ENCODE data around the gene CDH4.

Gene CDH4

DNA sequence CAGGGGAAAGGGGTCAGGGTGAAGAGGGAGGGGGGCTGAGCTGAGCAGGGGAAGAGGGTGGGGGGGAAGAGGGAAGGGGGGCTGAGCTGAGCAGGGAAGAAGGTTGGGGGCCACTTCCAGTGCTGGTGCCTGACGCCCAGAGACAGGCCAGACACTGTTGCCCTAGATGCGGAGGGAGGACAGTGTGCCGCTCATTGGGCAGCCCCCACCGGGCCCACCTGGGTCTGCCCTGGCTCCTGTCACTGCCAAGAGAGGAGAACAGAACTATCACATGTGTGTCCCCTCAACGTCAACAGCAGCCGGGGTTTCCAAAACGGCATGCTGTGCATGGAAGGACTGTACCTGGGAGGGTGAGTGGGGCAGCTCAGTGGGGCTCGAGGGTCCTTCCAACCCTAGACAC is 342.1 kb downstream of the CDH4 start:
- DNase-seq, result no peak

DNA sequence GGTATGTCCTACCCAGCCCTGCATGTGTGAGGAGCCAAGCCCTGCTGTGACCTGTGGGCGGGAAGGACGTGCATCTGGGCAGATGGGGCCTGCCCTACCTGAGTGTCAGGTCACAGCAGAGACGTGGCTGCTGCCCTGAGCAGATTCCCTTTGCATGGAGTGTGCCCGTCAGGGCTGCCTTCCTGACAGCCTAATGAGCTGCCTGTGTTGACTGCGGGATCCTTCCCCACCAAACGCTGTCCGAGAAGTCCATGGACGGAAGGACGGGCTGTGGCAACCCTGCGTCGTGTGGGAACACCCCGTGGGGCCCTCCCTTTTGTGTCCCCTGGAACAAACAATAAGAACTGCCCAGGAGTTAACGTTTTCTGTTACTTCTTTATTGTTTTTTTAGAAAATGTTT is 343.2 kb downstream of the CDH4 start:
- DNase-seq, result no peak

DNA sequence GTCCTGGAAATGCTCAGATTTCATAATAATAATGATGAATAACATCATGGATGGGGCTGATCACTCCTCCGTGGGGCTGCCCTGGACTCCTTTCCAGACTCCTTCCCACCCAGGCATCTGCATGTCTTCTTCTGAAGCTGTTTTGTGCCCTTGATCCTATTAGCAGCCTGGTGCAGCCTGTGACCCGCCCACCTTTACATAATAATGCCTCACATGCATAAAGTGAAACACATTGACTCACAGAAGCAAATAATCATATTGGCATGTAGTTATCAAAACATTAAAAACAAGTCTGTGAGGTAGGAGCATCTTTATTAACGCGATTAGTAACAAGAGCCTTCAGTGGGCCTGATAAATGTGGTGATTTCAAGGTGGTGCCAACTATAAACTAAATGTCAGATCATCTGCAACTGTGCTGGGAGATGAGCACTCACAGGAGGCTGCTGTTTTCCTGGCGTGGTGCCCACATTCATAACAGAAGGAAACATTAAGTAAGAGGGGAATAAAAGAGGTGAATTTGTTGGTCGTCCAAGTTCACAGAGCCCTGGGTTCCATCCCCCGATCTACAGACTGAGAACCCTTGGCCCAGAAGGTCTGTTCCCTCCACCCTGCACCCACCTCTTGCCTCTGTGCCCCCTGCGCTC is 344.7 kb downstream of the CDH4 start:
- DNase-seq, result no peak

DNA sequence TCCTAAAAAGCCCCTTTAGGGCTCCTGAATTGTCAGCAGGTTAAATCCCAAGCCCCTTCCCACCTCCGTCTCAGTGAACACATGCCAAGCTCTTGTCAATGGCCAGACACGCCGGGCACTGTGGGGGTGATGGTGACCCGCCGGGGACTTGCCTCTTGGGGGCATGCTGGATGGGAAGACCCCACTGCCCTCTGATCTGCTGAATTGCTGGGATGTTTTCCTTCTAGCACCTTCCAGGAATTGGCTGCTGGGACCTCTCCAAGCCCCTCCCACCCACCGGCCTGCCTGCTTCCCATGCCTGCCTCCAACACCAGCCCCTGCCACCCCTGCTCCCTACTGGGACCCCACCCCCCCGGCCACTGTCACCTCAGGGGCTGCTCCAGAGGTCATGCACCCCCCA is 345.9 kb downstream of the CDH4 start:
- DNase-seq, result no peak

DNA sequence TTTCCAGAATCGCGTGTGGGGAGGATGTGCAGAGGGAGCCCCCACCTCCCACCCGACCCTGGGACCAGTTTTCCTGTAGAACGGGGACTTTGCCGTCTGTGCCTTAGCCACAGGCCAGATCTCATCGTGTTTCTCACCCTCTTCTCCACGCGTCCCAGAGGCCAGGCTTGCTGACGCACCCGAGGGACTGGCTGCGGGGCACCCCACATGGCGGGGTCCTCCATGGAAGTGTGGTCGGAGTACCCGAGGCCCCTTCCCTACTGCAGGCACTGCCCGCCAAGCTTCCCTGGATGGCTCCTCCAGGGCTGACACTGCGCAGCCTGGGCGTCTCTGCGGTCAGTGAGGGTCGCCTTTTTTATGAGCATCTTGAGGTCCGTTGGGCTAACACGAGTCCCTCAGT is 346.5 kb downstream of the CDH4 start:
- DNase-seq, result no peak

DNA sequence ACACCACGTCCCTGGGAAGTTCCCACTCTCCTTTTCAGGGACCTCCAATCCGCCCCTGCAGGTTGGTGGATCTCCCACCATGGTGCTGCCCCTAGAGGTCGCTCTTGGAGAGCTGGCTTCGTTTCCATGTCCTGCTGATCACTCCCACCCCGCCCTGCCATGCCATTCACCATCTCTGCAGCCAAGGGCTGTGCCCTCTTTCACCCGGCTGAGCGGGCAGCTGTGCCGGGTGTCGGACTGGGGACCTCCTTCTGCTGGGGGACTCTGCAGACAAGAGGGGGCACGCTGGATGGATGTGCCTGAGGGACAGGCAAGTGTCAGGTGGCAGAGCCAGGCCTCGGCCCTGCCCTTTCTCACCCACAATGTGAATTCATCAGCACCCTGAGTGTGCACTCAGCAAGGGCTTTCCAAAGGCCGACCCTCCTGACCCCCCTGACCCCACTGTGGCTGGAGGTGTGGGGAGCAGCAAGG is 347.0 kb downstream of the CDH4 start:
- no peak for DNase-seq

DNA sequence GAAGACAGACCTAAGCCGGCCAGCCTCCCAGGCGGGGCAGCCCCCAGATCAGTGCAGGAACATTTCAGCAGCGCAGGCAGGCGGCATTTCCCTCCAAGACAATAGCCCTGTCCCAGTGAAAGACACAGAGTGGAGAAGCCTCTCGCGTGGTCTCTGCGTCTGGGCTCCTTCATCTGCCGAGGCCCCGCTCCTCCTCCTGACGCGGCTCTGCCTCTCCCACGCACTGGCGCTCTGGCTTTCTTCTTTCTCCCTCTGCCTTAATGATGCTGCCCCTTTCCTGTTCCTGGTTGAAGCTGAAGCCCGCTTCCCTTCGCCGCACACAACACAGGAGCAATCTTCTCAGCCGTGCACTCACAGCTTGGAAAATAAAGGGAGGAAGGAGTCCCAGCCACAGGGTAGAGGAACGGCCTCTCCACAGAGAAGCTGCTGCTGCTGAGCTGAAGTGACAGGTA is 347.5 kb downstream of the CDH4 start:
- no peak for DNase-seq

DNA sequence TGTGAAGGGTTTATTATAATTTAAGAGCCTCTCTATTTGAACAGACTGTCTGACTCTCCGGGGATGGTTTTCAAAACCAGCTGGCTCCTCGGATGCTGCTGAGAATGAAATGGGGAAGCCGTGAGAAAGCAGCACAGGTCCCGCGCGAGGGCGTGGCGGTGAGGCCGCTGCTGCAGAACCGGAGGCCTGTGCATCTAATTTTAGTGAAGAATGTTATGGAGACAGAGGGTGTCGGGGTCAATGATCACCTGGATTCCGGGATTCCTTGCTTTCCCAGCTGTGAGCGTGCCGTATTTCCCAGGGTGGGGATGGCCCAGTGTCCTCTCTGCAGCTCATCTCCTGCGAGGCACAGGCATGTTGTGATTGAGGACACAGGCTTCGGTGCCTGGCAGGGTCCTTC is 348.0 kb downstream of the CDH4 start:
- DNase-seq, result no peak

DNA sequence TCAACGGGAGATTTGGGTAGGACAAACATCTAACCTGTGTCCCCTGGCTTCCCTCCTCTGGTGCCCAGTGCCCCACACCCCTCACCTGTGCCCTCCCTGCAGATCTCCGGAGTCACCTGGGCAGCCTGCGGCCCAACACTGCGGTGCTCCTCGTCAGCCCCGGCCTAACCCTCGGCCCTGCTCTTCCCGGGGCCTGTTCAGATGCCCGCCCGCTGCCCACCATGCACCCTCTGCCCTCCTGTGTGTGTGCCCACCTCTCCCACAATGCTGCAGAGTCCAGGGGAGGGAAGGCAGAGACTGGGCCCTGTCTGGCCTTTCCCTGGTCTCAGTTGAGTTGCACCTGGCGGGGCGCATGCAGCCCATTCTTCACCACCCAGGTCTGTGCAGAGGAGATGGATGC is 349.3 kb downstream of the CDH4 start:
- no peak for DNase-seq

DNA sequence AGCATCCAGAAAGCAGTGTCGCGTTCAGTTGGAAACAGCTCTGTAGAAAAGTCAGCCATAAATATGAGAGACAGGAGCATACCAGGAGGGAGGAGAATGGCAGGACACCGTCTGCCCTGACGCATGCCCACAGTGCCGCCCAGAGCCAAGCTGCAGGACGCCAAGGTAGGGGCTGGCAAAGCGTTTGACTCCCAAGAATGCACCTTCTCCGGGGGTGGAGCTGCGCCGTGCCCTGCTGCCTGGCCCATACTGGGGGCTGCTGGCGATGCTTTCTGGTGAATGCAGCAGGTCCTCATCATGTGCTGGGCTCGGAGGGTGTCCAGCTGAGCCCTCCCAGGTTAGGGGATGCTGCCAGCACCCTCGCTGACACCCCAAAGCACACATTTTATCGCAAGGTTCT is 349.8 kb downstream of the CDH4 start:
- DNase-seq, result no peak

DNA sequence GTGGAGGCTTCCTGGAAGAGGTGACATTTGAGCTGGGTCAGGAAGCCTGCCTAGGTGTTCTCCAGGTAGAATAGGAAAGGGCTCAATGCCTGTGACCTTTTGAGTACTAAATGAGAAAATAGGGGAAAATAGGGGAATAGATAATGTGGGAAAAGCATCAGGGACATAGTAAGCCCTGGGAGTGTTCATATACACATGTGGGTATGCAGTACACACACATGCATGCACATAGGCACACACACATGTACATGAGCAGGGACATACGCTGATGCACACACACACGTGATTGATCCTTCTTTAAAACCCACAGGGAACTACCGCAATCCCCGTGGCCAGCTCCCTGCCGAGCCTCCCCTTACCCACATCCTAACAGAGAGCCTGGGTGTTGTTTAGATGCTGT is 351.7 kb downstream of the CDH4 start:
- no peak for DNase-seq

DNA sequence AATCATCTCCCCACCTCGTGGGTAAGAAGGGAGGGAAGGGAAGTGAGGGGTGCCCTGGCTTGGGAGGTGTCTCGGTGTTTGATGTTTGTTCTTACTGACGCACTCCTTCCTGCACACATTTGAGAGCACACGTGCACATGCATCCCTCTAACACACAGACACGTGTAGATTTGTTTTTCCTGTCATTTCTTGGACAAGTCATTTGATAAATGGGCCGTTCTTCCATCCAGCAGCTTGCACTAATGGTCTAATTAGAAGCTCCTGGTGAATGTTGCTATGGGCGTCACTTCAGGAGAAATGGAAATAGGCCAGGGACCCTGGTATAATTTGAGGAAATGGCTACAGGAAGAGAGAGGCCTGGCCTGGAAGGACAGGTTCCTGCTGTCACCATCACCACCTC is 352.5 kb downstream of the CDH4 start:
- DNase-seq, result no peak

DNA sequence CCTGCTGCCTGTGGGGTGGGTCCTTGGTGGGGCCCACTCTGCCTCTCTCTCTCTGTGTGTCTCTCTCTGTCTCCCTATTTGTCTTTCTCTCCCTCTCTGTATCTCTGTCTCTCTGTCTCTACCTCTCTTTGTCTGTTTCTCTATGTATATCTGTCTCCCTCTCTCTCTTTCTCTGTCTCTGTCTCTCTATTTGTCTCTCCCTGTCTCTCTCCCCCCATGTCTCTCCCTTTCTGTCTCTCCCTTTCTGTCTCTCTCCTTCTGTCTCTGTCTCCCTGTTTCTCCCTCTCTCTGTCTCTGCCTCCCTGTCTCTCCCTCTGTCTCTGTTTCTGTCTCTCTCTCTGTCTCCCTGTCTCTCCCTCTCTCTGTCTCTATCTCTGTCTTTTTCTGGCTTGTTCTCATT is 353.2 kb downstream of the CDH4 start:
- no peak for DNase-seq

DNA sequence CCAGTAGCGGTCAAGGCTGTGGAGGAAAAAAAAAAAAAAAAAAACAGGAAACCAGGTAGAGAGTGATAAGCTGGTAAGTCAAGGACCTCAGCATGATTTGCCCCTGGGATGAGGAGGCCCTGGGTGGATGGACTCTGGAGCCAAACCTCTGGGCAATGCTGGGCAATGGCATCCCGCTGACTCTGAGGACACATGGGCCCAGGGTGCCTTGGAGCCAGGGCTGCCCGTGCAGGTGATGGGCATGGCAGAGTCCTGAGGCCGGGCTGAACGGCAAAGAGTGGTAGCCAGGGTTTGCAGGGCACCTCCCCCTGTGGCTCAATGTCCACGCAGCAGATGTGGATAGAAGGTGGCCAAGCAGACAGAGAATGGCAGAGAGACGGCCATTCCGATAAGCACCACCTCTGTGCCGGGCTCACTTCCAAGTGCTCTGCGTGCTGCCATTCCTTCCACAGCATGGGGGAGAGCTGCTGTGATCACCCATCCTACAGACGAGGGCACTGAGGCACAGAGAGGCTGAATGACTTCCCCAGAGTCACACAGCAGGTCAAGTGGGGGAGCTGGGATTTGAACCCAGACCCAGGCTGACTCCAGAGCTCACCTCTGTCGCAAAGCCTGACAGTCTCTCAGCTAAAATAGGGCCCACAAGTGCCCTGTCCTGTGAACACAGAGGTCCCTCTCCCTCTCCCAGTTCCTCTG is 353.9 kb downstream of the CDH4 start:
- no peak for DNase-seq

DNA sequence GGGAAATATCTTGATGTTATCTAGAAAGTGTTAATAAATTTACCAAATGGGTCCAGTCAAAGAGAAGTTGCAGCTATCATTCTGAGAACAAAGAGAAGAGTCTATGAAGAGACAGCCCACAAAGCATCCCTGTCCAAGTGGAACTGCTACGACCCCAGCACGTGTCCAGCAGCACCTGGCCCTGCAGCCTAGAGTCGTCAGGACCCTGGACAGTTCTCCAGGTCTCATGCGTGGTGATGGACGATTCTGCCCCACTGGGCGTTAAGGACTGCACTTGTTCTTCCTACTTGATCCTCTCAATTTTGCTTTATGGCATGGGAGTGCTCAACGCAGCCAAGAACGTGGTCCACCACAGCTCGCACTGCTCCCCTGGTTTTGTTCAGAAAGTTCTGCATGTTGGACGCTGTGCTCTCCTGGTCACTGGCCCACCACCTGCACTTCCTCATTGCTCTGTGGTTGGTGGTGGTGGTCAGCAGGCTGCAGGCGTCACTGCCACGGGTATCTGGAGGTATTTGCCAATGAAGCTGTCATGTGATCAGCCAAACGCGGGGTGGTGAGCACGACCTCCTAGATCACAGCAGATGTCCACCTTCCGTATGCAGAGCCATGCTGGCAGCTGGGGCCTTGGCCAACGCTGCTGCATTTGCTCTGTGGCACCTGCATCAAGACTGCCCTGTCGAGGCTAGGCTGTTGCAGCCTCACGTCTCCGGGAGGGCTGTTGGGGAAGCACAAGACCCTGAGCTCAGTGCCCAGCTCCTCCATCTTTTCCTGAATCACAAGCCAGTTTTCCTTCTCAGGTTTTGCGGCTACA is 356.4 kb downstream of the CDH4 start:
- DNase-seq, result no peak

DNA sequence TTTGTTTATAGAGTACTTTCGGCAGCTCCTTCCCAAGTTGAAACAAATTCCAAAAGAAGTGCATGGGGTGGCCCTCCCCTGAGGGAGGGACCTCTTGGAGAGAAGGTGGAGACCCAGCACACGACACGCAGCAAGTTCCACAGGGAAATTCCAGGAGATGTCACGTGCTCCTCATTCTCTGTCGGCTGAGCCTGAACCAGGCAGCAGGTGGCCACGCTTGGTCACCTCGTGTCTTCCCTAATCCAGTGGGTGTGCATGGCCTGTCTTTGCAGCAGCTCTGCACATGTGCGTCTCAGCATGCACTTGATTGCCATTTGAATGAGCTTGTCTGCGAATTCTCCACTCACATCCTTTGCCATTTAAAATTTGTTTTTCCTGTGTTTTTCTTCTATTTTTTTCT is 357.4 kb downstream of the CDH4 start:
- DNase-seq, result no peak

DNA sequence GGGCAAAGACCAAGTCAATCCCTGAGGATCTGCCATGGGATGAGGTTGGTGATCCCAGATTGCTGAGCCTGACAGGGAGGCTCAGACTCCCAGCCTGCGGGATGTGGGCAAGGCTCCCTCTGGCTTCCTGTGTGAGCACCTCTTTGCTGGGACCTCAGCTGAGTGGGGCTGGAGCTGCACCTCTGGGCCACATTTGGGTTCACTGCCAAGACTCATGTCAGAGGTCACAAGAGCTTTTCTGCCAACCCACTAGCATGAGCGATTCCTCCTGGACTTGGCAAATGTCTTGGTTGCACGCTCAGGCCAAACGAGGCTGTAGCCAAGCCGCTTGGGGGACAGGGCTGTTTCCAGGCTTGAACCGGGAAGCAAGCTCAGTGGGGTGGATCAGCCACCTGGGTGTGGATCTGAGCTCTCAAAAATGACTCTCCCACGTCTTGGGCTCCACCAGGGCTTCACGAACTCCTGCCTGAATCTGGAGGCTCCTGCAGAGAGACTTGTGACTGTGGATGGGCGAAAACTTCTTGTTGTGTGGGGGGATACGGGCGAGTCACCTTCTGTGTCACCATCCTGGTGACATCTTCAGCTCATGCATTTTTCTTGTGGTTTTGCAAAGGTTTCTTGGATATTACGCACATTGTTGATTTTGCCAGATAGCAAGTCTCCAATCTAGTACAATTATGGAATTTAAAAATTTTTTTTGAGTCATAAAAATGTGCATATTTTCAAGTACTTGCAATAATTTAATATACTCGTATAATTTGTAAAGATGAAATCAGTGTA is 359.5 kb downstream of the CDH4 start:
- DNase-seq, result no peak

DNA sequence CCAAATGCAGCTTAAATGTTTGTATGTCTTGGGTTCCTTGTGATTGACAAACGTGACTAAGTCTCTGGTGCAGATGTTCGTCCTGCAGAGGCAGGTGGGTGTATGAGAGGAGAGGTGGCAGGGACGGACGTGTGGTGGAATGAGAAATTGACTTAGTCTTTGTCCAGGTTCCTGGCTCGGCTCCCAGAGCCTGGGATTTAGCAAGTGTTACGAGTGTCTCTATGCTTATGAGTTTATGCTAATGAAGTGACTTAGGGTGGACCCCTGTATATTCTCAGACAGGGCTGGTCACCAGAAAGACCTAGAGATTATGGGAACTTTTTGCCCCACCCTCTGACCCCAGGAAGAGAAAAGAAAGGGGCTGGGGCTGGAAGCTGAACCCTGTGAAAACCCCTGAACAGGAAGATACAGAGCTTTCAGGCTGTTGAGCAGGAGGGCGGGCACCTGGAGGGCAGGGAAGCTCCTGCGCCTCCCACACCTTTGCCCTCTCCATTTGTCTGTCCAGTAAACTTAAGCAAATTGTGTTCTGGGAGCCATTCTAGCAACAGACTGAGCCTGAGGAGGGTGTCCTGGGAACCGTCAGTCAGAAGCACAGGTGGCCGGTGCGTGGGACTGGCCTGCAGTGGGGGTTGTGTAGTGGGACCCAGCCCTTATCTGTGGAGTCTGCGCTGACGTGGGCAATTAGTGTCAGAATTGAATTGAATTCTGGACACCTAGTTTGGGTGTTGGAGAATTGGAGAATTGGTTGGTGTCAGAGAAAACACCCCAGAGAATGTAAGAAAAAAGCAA is 362.1 kb downstream of the CDH4 start:
- no peak for DNase-seq

DNA sequence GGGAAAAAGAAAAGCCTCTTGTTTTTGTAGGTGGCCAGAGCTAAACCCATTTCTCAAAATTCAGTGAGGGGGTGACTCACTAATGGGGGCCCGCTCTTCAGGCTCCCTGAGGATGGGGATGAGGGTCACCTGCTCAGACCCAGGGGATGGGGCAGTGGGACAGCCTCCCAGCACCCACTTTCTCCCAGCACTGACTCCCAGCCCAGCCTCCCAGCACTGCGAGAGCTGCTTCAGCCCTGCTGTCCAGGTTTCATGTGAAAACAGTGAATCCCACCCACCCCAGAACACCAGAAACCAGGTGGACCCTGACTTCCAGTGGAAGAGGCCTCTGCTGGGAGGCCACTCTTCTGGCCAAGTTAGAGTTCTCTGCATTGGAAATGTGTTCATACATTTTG is 362.6 kb downstream of the CDH4 start:
- no peak for DNase-seq

DNA sequence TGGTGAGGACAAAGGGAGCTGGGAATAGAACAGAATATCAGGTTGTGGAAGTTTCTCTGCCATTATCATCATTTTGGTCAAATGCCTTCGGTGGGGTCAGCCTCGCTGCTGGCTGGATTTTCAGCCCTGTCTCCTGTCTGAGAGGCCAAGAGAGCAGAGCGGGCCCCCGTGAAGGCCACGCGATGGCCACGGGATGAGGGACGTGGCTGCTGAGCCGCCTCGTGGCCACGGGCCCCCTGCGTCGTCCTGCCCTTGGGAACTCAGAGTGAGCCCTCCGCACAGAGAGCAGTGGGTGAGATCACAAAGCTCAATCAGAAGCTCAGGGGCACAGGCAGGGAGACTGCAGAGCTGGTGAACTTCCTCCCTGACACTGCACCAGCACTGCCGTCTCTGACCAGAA is 363.7 kb downstream of the CDH4 start:
- no peak for DNase-seq

DNA sequence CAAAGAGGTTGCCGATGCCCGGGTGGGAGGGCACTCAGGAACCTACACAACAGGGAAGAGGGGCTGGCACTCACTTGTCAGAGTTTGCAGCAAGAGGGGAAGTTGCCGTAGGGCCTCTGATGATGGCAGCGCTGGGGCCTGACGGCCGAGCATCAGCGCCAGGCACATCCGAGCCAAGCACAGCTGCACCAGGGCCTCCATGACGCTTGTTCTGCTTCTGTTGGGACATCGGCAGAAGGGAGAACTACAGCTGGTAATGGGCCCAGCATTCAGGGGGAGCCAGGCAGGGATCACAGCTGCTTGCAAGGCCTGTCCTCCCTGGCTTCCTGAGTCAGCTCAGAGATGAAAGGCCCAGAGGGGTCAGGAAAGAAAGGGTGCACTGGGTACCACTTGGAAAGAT is 367.7 kb downstream of the CDH4 start:
- no peak for DNase-seq

DNA sequence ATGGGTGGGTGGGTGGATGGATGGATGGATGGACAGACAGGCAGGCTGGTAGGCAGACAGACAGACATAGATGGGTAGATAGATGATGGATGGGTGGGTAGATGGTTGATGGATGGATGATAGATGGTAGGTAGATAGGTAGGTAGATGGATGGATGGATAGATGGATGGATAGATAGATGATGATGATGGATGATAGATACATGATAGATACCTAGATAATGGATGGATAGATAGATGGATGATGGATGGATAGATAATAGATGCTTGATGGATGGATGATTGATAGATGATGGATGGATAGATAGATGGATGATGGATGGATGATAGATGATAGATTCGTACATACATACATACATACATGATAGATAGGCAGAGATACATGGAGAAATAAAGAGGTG is 368.1 kb downstream of the CDH4 start:
- no peak for DNase-seq
